OCI-LY1 (cell line): ENCODE results near the gene BCR.
A peak's percentile ranks its signal among the peaks of the same experiment; 100 is the strongest.

ENCODE experiments used
- H2AFZ ChIP-seq: fragments of 200-600 bp; sonication (generic), shearing (Covaris generic); 2 replicates; pipeline ENCODE4 v1.6.0; 2014; ENCODE audit warnings: antibody characterized with exemption, mild to moderate bottlenecking, low read length
- H3F3A ChIP-seq: fragments of 200-600 bp; sonication (generic), shearing (Covaris generic); 2 replicates; pipeline ENCODE4 v1.6.0; 2014; ENCODE audit warnings: mild to moderate bottlenecking, antibody characterized with exemption, low read length, moderate library complexity; ENCODE audit not compliant: insufficient read depth
- H3K27ac ChIP-seq: fragments of 200-600 bp; sonication (generic); 2 replicates; pipeline ENCODE4 v1.5.1; 2014; ENCODE audit warnings: low read length, mixed run types, mild to moderate bottlenecking, low read depth; ENCODE audit not compliant: poor library complexity, severe bottlenecking
- H3K27me3 ChIP-seq: fragments of 200-600 bp; sonication (generic); 2 replicates; pipeline ENCODE4 v1.6.0; 2014; ENCODE audit warnings: antibody characterized with exemption, mild to moderate bottlenecking, low read length, moderate library complexity; ENCODE audit not compliant: insufficient read depth
- H3K36me3 ChIP-seq: fragments of 200-600 bp; sonication (generic); 2 replicates; pipeline ENCODE4 v1.6.1; 2014; ENCODE audit warnings: mild to moderate bottlenecking, antibody characterized with exemption, low read length, moderate library complexity, mixed read lengths; ENCODE audit not compliant: insufficient read depth
- H3K4me1 ChIP-seq: fragments of 200-600 bp; sonication (generic); 2 replicates; pipeline ENCODE4 v1.5.1; 2014; ENCODE audit warnings: mild to moderate bottlenecking, low read length, moderate library complexity; ENCODE audit not compliant: insufficient read depth, severe bottlenecking
- H3K4me2 ChIP-seq: fragments of 200-600 bp; sonication (generic), shearing (Covaris generic); 2 replicates; pipeline ENCODE4 v1.6.1; 2014; ENCODE audit warnings: low read length
- H3K4me3 ChIP-seq: fragments of 200-600 bp; sonication (generic); 2 replicates; pipeline ENCODE4 v1.5.1; 2014; ENCODE audit warnings: low read length, low read depth, mild to moderate bottlenecking, mixed read lengths; ENCODE audit not compliant: poor library complexity, severe bottlenecking
- H3K79me2 ChIP-seq: fragments of 200-600 bp; shearing (Covaris generic); 2 replicates; pipeline ENCODE4 v1.6.1; 2016; ENCODE audit warnings: mixed run types, low read length, mixed read lengths; ENCODE audit not compliant: insufficient read depth
- H3K9ac ChIP-seq: fragments of 200-600 bp; sonication (generic), shearing (Covaris generic); 2 replicates; pipeline ENCODE4 v1.6.1; 2014; ENCODE audit warnings: mild to moderate bottlenecking, low read length, mixed read lengths
- H3K9me2 ChIP-seq: fragments of 200-600 bp; sonication (generic), shearing (Covaris generic); 2 replicates; pipeline ENCODE4 v1.6.1; 2014; ENCODE audit warnings: low read depth, mild to moderate bottlenecking, low read length, mixed read lengths
- H3K9me3 ChIP-seq: fragments of 200-600 bp; shearing (Covaris generic); 2 replicates; pipeline ENCODE4 v1.6.1; 2014; ENCODE audit warnings: low read length, mixed read lengths
- H4K20me1 ChIP-seq: fragments of 200-600 bp; sonication (generic), shearing (Covaris generic); 2 replicates; pipeline ENCODE4 v1.6.0; 2016; ENCODE audit warnings: mild to moderate bottlenecking, low read length; ENCODE audit not compliant: insufficient read depth
- CTCF ChIP-seq: fragments of 200-600 bp; sonication (generic), shearing (Covaris generic); IDR thresholded peaks from 2 replicates; pipeline ENCODE4 v1.5.1; 2017; ENCODE audit warnings: mild to moderate bottlenecking, antibody characterized with exemption, low read length, moderate library complexity, mixed read lengths
- EZH2 ChIP-seq: fragments of 200-600 bp; sonication (generic), shearing (Covaris generic); IDR thresholded peaks from 2 replicates; pipeline ENCODE4 v1.8.0; 2017; ENCODE audit warnings: borderline replicate concordance, mixed run types, mild to moderate bottlenecking, antibody characterized with exemption, low read length, moderate library complexity, mixed read lengths

The BCR gene

DNA sequence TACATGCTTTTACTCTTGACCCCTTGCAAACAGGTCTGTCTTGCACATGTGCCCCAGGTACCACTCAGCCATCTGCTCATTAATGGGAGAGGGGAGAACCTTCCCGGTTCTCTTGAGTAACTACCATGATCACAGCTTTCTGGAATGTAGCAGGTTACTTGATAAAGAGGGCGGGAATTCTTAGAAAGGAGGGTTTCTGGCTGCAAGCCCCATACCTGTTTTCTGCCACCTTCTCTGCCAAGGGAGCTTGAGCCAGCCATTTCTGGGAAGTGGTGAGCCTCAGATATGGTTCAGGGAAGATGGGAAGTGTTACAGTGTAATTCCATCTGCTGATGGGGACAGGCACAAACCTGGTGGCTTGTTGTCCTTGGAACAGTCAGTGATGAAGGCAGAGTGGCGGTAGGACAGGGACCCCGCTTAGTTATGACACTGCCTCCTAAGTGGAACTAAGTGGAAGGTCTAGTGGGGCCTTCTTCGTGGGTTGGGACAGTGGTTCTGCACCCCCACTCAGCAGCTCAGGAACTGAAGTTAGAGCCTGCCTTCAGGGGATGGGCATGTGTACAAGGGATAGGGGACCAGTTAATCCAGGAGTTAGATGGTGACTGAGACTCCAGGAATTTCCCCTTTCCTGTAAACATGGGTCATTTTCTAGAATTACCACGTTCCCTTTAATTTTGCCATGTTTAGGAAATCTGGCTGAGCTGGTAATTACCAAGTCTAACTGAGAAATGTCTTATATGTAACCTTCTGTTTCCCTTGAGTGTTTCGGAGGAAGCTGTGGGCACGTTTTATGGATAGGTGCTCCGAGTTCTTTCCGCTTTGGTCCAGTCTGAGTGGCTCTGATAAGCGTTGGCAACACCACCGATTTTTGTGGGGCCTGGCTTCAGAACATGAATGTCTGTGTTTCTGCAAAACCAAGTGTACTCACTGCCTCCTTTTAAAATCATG, 35.3 kb downstream of the BCR start:
- Histone ChIP-seq H3K27me3 (no peaks in the 10 kb centered on the region), H3K79me2 (peaks cover 85% of the 10 kb centered on the region), H3K4me3 (peak overlapping the region; percentile 58), H3K4me1 (peaks cover 100% of the 10 kb centered on the region), H3K27ac (peak overlapping the region; percentile 98), H3K9me2 (no peaks in the 10 kb centered on the region), H2AFZ (no peak overlapping the region), H3K9me3 (no peaks in the 10 kb centered on the region), H3K9ac (peak overlapping the region; percentile 75; the same call in 1 of the 2 replicates), H3F3A (peaks cover 3% of the 10 kb centered on the region; the same call in 1 of the 2 replicates), H4K20me1 (no peaks in the 10 kb centered on the region), H3K36me3 (peaks cover 8% of the 10 kb centered on the region; the same call in 1 of the 2 replicates), H3K4me2 (peak overlapping the region; percentile 85)
- TF ChIP-seq EZH2 (no peak), CTCF (no peak)

DNA sequence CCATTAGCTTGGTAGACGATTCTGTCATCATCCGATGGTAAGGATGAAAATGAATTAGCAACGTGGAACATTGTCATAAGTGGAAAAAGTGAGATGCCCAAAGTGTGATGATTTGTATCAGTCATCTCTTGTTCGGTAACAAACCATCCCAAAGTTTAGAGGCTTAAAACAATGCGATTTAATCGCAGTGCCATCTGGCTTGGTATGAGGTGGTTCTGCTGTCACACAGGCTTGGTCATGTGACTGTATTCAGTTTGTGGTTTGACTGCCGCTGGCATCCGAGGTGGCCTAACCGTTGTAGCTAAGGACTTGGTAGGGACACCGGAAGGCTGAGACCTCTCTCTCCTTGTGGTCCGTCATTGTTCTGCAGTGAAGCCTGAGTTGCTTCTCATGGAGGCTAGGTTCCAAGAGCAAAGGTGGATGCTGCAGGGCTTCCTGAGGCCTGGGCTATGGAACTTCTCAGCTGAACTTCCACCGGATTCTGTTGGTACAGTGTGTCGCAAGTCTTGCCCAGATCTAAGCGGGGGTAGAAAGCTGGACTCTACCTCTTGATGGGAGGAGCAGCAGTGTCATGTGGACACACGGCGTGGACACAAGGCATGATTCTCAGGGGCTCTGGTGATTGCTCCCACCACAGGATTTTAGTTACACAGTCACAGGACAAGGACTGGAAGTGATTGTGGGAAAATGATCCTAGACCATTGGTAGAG, 36.3 kb downstream of the BCR start:
- TF ChIP-seq EZH2 = no peak
- no peak for TF ChIP-seq CTCF
- Histone ChIP-seq H4K20me1 (no peaks in the 10 kb centered on the region), H3K79me2 (peaks cover 90% of the 10 kb centered on the region), H3K27me3 (no peaks in the 10 kb centered on the region), H3K4me1 (peaks cover 100% of the 10 kb centered on the region), H3K4me2 (peak overlapping the region; percentile 85), H2AFZ (no peak overlapping the region), H3F3A (no peaks in the 10 kb centered on the region), H3K9ac (peak overlapping the region; percentile 75), H3K27ac (peak overlapping the region; percentile 98), H3K36me3 (peaks cover 16% of the 10 kb centered on the region; the same call in 1 of the 2 replicates), H3K4me3 (peak overlapping the region; percentile 58), H3K9me3 (no peaks in the 10 kb centered on the region), H3K9me2 (no peaks in the 10 kb centered on the region)

- Histone ChIP-seq H3F3A (no peaks in the 10 kb centered on the region), H3K9me3 (no peaks in the 10 kb centered on the region), H3K4me1 (peaks cover 99% of the 10 kb centered on the region), H3K79me2 (peaks cover 94% of the 10 kb centered on the region), H3K36me3 (peaks cover 17% of the 10 kb centered on the region; the same call in 1 of the 2 replicates), H3K27me3 (no peaks in the 10 kb centered on the region), H2AFZ (no peak overlapping the region), H3K4me3 (peak overlapping the region; percentile 58), H3K9me2 (no peaks in the 10 kb centered on the region), H3K27ac (peak overlapping the region; percentile 98), H4K20me1 (no peaks in the 10 kb centered on the region), H3K4me2 (peak overlapping the region; percentile 85), H3K9ac (peak overlapping the region; percentile 75)
- no peak for TF ChIP-seq EZH2
- no peak for TF ChIP-seq CTCF
Measured at GRCh38 chr22:23217171-23218052, 37.1 kb downstream of the BCR start.
